NCI-H1105 treated with DMSO at 0.1 percent for 48 hours (cell line): ENCODE data around the gene PDLIM7.

ENCODE experiments used
- DNase-seq: peaks from one replicate; lab custom pipeline; 2025; lab: John Stamatoyannopoulos, UW

PDLIM7 gene

DNA sequence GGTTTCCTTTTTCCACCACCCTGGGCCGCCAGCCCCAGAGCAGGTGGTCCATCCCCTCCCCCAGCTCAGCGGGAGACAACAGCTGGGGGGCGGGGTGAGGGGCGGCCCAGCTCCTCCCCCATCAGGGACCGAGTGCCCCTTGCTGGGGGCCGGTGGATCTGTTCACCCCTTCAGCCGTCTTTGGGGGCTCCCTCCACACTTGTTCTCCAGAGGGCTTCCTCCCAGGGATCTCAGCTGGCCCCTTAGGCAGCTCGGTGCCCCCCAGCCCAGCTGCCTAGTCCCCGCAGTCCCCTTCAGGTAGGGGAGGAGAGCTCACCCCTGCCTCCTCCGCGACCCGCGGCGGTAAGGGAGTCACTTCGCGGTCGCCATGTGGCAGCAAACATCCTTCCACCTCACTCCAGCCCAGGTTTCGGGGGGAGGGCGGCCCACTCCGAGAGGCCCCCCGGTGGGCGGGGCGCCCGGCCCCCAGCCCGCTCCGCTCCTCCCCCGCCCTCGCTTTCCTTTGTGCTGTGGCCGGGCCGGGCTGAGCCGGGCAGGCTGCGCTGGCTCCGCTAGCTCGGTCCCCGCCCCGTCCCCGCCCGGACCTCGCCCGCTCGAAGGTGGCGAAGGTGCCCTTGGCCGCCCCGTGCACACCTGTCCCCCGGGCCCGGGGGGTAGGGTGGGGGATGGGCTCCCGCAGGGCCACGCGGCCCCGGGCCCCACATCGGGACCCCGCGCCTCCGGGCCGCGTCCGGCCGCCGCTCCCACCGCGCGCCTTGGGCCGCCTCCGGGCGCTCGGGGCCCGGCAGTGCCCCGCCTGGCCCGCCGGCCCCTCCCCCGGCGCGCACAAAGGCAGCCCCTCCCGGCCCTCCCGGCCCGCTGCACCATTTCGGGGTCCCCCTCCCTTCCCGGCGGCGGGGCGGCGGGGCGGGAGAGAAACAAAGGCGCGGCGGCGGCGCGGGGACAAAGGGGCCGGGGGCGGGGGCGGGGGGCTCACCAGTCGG is 24.7 kb downstream of the PDLIM7 start:
- DNase-seq: peak; percentile 10

DNA sequence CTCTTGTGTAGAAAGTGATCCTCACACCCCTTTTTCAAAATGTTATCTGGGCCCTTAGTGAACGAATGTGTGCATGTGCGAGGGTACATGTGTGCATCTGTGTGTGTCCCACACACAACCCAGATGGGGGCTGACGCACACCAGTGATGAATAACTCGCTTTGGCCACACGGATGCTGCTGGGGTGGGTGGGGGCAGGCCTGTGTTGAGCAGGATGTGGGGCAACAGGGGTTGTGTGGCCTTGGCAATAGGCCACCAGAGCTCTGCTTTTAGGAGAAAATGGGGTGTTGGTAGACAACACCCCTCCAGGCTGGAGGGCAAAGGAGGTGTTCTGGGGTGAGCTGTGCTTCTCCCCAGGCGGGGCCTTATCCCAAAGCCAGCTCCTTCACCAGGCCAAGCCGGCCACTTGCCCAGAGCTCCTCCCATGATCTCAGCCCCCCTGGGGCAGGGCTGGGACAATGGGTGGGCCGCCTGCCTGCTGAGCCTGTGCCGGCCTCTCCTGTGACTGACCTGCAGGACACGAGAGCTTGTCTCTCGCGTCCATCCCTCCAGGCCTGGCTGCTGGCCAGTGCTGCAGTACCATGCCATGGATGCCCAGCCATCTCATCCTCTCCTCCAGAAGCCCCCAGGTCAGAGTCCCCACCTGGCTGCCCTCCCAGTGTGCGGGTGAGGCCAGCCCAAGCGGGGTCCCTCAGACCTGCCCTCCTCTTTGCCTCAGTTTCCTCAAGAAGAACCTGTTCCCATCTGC is 25.6 kb downstream of the PDLIM7 start:
- no peak for DNase-seq

DNA sequence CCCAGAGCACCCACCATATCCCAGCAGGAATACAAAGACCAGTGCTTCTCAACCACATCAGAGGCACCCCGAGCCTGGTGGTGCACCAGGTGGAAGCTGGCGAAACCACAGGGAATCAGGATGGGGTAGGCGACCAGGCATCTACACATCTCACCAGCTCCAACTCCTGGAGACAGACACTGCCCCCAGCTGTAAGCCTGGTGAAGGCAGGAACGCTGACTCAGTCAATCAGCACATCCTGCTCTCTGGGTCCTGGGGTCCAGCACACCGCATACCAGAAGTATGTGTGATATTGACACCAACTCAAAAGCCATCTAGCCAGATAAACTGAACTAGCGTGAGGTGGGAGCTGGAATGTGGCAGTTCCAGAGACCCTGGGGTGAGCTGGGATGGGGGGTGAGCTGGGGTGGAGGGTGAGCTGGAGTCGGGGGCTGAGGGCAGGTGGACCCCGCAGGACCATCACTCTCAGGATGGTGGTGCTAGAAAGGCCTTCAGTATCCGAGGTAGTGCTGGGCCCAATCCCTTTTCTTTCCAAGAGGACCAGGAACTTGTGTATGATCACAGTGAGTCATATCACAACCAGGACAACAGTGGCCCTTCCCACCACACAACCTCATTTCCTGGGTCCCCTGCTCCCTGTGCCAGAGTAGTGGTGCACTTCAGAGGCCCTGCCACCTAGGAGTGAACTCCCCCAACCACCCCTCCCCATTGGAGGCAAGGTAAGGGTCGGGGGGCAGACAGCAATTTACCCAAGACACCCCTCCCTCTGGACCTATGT is 26.5 kb downstream of the PDLIM7 start:
- DNase-seq: no peak

DNA sequence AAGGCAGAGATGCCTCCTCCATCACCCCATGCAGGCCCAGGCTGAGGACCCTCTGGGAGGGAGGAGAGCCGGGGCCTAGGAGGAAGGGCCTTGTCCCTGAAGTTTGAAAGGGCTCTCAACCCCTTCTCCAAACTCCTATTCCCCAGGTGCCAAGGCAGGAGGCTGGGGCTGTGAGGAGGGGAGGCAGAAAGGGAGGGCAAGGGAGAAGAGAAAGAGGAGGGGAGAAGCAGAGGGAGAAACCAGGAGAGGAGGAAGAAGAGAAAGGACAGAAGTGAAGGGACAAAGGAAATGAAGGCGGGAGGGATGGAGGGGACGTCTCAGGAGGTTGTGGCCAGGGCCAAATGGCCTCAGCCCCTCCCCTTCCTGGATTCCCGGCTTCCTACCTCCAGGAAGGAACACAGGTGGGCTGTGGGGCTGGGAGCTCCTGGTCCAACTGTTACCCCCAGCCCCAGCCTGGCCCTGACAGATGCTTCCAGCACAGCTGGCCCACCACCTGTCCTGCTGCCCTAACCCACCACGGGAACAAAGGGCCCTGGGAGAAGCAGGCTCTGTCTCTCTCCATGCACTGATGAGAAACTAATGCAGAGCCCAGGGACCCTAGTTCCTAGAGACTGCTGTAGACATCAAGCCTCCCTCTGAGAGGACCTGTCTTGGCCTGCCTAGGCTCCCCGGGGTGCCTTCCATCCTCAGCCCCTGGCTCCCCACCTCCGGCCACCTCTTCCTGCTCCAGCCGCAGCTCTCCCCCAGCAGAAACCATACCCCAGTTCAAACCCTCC is 27.5 kb downstream of the PDLIM7 start:
- no peak for DNase-seq

DNA sequence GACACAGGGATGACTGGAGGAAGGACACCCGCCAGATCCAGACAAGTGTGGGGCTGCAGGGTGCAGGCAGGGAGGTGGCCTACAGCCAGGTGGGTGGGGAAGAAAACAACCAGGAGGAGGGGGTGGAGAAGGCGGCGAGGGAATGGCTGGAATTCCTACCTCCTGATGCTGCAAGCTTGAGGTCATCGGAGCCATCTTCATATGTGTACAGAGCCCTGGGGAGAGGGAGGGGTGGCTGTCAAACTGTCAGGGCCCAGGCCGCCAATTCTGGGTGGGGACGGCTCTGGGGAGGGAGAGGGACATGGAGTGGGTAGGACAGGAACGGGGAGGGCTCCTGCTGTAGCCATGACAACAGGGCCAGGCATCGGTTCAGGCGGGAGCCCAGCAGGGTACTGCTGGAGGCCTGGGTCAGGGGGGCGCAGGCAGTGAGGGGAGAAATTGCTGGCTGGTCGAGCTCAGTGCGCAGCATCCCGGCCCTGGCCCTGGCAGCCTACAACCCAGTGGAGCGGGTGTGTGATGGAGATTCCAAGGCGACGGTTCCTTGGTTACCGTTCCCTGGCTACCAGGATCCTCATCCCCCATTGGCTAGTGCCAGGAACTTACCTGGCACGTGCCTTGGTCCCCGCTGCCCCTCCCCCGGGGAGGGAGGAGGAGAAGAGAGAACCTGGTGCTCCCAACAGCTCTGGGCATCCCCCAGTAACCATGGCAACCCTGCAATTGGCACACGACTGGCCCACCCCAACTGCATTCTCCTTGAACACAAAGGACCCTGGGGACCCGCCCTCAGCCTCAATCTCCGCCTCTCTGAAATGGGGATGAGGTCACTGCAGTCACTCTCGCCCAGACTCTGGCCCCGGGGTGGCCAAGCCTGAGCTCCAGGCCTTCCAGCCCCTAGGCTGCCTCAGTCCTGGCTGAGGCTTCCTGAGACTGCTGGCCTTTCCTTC is 28.4 kb downstream of the PDLIM7 start:
- DNase-seq: no peak

DNA sequence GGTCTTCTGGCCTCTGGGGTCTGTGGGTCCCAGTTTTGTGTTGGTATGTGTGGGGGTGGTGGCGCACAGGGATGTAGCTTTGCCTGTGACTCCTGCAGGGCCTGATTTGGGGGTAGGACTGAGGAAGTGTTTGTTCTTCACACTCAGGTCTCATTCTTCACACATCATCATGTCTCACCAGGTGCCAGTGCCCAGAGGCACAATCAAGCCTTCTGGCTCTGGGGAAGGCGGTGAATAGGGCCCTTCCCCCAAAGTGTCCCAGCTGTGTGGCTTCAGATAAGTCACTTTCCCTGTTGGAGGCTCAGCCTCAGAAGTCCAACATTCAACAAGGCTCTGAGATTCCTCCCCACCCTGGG is 29.1 kb downstream of the PDLIM7 start:
- no peak for DNase-seq

DNA sequence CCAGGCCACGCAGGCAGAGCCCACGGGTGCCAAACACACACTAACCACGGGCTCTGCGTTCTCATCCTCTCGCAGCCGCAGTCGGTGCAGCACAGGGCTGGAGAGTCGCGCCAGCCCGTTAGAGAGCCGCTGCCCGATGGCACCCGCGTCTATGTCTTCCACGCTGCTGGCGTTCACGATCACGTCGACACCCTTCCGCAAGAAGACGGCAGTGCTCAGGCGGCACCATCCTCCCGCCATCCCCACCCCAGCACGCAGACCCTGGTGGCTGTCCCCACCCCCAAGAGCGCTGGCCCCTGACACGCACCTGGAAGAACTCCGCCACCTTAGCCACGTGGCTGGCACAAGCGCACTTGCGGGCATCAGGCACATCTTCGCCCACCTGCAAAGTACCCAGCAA is 30.0 kb downstream of the PDLIM7 start:
- no peak for DNase-seq

DNA sequence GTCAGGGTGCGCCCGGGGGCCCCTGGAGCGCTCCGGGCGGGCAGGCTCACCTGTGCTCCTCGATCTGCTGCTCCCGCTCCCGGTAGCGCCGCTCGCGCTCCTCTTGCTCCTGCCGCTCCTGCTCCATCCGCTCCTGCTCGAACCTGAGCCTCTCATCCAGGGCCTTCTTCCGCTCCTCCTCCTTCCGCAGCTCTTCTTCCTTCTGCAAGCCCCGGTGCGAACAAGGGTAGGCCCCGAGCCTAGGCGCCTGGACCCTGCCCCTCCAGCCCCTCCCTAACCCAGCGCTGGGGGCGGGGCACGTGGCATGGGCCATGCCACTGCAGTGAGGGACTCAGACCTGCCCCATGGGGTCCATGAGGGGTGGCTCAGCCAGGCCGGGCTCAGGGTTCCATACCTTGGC is 30.5 kb downstream of the PDLIM7 start:
- no peak for DNase-seq

DNA sequence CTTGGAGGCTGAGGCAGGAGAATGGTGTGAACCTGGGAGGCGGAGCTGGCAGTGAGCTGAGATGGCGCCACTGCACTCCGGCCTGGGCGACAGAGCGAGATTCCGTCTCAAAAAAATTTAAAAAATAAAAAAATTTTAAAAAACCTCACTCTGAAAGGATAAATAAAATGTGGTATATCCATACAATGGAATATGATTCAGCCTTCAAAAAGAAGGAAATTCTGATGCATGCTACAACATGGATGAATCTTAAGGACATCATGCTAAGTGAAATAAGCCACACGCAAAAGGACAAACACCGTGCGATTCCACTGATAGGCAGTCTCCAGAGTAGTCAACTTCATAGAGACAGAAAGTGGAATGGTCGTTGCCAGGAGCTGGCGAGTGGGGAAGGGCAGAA is 32.4 kb downstream of the PDLIM7 start:
- DNase-seq: no peak

DNA sequence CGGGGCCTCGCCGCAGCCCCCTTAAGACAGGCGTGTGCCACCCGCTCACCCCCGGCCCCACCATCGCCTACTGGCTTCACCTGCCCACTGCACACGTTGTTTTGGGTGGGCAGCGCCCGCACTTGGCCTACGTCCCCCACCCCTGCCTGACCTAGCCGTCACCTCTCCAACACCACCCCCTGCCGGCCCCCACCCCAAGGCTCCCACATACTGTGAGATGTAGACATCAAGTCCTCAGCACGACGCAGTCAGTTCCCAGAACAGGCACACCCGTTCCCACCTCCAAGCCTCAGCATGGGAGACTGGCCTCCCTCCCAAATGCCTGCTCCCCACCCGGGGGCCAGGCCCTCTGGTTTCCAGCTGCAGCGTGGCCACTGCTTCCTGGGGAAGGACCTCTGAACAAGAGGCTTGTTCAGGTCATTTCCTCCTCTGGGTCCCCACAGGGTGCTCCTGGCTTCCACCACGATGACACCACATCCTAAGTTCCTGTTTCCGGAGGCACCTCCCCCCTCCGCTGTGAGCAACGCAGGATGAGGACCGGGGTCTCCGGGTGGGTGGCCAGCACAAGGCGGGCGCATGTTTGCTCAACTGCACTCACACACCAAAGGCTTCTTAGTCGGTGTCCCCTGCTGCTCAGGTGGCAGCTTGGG is 35.3 kb downstream of the PDLIM7 start:
- no peak for DNase-seq

DNA sequence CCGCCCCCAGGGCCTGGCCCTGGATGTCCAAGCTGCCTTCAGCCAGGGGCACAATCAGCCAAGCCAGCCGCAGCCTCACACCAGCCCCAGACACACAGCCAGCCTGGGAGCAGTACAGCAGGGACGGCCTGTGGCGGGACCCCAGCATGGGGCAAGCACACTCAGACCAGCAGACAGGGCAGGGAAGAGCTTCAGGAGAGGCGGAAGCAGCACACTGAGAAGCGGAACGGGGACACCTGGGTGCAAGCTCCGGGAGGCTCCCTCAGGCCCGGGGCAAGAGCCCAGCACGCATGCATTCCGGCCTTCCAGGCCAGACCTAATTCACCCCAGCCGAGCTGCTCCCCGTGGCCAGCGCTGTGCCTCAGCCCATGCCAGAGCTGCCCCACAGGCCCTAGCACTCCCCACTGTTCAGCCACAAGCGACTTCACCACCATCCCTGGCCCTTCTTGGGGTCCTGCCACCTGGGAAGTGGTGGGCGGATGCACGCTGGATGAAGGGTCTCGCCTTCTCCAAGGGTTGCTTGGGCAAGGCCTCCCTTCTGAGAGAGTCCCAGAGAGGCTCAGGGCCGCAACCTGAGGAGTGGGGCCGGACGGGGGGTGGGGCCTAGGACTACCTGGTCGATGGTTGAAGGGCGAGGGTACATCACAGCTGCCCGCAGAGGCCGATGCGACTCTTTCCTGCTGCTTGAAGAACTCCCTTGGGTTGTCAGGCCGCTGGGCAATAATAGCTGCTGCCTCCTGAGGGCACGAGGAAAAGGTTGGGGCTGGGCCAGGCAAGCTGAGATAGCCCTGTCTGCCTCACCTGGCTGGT is 37.4 kb downstream of the PDLIM7 start:
- no peak for DNase-seq

DNA sequence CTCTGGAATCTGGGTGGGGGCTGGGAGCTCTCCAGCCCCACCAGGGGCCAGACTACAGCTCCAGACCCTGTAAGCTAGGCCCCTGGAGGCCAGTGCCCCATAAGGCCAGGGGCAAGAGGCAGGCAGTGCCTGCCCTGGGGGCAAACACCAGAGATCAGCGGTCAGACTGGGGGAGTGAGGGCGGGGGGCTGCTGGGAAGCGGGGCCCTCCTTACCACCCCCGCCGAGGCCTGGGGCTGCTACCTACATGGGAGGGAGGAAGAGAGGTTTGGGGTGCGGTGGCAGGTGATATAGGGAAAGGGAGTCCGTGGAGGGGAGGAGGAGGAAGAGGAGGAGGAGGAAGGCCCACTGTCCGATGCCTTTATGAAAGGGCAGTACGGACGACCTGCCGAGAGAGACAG is 38.0 kb downstream of the PDLIM7 start:
- no peak for DNase-seq

DNA sequence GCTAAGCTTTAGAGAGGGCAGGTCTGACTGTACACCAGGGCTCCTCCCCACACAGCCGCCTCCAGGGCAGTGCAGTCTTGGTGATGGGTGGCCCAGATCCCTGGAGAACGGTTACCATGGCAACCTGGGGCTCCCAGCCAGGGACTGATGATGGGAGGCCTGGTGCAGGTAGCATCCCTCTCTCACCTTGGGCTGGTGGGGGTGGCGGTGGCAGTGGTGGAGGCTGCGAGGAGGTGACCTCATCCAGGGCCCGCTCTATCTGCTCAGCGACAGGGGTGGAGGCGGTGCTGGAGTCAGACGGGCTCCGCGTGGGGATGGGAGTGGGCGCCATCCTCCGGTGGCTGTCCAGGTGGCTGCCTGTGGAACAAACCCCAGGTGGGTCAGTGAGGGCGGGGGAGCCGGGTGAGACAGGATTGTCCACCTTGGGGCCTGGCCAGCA is 38.5 kb downstream of the PDLIM7 start:
- DNase-seq: peak; percentile 30

DNA sequence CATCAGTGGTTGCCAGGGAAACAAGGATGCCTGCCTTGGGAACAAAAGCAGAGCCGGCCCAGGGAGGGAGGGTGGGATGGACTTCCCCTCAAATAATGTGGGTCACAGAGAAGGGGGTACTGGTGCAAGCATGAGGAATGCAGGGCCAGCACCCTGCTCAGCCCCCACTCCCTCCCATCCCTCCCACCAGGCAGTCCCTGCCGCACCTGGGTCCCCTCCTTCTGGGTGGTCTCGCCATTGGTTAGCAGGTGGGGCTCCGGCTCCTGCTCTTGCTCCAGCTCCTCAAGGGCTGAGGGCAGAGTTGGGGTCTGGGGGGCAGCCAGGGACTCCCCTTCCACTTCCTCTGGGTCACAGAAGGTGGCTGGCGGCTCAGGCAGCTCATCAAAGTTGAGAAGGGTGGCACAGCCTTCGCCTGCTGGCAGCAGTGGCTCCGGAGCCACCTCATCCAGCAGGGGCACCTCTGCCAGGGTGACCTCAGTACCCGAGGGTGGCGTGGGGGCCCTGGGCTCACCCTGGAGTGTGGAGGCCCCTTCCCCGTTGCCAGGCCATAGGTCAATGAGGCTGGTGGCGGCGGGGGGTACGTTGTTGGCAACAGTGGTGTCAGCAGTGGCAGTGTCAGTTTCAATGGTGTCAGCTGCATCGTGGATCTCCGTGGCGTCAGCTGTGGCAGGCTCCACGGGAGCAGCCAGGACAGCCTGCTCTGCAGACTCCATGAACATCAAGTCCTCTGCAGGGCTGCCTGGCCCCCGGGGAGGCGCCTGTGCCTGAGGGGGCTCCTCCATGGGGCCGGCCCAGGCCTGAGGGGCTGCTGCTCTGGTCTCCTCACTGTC is 39.3 kb downstream of the PDLIM7 start:
- DNase-seq: no peak

DNA sequence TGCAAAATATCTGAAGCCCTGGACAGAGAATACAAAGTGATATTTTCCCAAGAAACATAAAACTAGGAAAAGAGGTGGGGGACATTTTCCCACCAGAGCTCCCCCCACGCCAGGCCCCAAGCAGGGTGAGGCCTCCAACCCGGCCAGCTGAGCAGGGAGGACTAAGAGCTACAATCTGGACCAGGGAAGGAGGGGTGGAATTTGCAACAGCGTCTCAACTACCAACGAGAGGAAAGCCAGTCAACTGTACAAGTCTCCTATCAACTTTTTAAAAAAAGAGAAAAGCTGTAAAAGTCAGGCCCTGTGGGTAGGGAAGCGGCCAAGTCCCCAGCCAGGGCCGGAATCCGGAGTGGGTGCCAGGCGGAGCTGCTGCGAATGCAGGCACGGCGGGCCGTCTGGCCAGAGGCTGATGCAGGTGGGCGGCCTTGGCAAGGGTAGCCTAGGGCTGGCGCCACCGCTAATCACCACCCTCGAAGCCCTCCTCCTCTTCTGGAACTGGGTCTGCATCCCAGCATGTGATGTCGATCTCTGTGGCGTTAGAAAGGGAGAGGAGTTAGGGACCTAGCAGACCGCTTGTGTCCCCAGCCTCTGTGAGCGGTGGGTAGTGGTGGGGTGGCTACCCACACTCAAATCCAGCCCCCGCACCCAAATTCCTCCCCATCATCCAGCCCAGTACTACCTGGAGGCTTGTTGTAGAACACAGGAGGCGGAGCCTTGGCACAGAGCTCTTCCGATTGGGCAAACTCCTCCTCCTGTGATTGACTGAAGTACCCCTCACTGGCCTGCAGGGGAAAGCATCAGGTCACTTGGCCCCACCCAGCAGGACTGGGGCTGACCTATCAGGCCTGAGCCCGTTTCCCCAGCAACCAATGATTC is 40.2 kb downstream of the PDLIM7 start:
- DNase-seq: peak; percentile 82

DNA sequence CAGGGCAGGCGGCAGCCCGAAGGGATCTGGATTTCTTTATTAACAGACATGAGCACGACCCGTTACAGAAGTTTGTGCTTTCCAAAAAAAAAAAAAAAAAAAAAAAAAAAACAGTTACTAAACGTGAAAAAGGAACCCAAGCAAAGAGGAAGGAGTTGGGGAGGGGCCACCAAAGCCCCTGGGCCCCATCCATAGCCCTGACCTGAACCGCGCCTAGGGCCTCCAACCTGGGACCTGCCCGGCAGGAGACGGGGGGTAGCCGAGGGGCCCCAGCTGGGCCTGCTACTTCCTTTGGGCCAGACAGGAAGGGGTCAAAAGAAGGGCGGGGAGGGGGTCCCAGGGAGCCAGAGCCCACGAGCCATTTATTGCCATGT is 40.8 kb downstream of the PDLIM7 start:
- no peak for DNase-seq
